Right hindlimb (tissue), 1 donor: ENCODE data around the gene AGPAT4.

Source experiments
- DNase-seq: peaks from one replicate; pipeline ENCODE4 v3.0.0-alpha.2; 2018

The AGPAT4 gene

DNA sequence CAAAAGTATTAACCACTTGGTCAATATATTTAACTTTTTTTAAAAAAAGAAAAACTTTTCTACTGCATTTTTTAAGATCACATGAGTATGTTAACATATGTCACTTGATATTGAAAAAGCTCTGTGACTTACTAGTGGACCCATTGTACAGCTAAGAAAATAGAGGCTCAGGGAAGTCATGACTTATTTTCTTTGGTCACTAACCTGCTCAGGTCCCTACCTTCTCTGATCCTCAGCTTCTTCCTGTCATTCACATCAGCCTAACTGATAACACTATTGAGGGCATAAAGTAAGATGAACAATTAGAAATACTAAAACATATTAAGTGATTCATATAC lies 19.8 kb downstream of the AGPAT4 start:
- DNase-seq, result no peak

DNA sequence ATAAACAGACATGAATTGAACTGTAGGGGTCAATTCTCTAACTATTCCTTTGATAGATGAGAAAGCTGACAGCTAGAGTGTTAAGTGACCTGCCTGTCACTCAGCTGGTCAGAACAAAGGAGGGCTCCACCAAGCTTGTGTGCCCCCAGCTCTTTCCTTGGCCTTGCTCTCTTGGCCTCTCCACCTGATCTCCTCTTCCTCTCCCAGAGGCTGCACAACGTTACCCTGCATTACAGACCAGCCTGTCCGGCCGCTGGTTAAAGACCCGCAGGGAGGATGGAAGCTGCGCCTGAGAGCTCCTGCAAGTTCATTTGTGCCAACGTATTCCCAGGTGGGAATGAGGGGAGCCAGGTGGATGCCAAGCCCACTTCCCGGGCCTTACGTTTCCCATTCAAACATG lies 22.5 kb downstream of the AGPAT4 start:
- no peak for DNase-seq

GRCh38 chr6:161249327-161249726 lies 24.5 kb downstream of the AGPAT4 start:
- DNase-seq, result no peak

DNA sequence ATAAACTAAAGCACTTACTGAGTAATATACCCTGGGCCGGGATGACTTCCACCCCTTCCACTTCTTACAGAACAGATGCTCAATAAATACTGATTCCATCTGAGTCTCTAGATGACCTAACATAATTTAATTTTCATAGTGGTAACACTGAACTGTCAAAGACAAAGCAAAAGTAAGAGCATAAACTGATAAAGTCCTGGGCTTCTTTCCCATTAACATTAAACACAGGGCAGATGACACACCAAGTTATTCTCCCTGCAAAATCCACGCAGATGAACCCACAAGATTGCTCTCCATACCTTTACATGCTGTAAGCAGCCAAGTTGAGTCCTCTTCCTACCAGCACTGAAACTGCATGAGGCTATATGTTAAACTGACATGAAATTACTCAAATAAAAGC lies 27.1 kb downstream of the AGPAT4 start:
- no peak for DNase-seq

GRCh38 chr6:161245363-161245762 lies 28.5 kb downstream of the AGPAT4 start:
- no peak for DNase-seq

DNA sequence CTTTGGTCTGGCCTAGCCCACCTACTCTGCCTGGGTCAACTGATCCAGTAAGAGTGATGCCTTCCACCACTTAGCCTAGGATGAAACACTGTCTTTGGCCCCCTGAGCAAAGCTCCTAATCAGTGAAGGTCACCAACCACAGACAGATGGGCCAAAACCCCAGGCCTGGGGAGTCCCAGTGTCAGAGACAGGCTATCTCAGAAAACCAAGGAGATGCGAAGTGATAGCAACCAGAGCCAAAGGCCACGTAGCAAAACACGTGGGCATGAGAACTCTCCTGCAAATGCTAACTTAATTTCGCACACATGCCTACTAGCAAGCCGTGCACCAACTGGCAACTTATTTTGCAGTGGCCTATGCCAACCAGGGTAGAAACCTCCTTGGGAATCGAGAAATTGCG lies 29.1 kb downstream of the AGPAT4 start:
- no peak for DNase-seq

DNA sequence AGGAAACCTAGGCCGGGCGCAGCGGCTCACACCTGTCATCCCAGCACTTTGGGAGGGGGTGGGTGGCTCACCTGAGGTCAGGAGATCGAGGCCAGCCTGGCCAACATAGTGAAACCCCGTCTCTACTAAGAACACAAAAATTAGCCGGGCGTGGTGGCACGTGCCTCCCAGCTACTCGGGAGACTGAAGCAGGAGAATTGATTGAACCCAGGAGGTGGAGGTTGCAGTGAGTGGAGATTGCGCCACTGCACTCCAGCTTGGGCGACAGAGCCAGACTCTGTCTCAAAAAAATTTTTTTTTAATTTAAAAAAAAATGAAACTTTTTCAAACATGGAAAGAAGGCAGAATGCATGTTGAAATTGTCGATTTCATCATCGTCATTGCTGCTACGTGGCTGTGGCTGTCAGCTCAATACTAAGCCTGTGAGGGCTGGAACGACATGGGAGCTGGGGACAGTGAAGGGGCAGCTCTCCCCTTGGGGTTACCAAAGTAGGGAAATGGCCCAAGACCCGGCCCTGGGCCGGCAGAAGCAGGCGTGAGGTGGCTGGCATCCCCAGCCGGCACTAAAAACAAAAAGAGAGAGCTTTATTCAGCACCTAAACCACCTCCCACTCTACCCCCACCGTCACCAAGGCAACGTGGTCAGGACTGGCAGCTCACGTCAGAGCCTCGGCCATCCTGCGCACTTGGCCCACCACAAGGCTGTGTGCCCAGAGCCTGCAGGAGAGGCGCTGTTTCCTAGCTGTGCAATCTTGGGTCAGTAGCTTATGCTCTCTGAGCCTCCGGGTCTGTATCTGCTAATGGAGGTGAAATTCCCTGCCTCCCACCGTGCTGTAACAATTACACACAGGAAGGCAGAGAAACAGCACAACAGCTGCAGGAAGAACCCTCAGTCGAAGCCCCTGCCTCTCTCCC lies 30.8 kb downstream of the AGPAT4 start:
- DNase-seq, result peak; percentile 64

DNA sequence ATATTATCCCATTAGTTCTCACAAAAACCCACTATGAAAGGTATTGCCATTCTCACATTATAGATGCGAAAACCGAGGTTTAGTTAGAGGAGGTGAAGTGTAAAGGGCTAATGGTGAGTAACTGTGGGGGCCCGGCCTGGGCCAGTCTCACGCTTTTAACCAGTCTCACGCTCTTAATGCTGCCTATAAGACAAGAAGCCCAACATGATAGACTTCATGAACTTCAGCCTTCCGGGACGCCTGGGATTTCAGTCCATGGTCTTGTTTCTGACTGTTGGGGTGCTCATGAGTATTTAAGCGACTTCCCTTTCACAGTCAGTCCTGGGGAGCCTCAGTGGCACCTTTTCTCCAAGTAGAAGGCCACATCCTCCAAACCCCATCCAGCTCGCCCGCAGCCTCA lies 31.7 kb downstream of the AGPAT4 start:
- DNase-seq, result no peak

DNA sequence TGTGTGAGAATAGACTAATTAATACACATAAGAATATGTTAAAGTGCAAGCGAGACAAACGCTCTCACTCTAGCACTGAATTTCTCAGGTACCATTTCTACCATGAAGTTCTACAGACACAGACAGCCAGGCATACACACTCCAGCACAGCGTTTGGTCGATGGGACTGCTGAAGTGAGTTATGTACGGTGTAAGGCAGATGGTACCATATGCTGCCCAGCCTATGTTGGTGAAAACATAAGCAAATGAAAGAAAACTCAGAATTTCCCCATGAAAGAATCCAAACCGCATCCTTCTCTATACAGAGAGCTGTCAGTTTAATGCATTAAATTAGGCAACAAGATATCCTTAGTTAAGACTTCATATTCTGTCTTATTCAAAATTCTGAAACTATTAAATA lies 34.9 kb downstream of the AGPAT4 start:
- no peak for DNase-seq

DNA sequence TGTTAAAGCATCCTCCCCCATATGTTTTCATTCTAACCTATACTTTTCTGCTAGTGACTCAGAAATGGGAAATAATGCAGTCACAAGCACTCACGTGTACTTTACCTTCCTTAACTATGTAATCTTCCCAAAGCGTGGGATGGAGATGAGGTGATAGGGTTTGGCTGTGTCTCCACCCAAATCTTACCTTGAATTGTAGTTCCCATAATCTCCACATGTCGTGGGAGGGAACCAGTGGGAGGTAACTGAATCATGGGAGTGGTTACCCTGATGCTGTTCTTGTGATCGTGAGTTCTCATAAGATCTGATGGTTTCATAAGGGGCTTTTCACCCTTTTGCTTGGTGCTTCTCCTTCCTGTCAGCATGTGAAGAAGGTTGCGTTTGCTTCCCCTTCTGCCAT lies 35.4 kb downstream of the AGPAT4 start:
- no peak for DNase-seq

DNA sequence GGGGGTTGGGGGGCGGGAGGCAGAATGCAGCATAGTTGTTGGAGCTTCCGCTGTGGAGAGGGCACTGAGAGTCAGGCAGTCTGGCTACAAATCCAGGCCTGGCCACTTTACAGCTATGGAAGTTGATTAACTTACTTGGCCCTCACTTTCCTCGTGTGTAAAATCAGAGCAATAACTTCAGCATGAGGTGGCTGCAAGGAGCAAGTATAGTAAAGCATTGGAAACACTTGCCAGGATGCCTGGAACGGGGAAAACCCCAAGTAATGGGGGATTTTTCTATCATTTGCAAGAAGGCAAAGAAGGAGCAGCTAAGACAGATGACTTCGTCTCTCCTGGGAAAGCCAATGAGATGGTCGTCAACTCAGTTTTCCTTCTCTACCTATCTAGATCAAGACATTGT lies 35.8 kb downstream of the AGPAT4 start:
- DNase-seq, result peak; percentile 51

DNA sequence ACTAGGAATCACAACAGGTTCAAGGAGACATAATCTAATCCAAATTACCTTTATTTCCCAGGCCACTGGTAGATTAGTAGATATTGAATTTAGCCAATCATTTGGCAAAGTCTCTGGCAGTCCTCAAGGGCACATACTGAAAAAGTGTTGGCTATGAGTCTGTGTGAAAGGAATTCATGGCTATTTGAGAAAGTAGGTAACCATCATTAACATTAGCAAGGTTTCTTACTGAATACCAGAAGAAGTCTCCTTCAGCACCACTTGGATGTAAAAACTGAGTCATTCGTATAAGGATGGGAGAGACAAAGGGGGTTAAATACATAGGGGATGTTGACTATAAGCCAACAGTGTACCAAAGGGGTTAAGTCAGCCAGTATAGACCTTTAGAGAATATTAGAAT lies 36.7 kb downstream of the AGPAT4 start:
- no peak for DNase-seq

- DNase-seq, result no peak
Measured at GRCh38 chr6:161235776-161236633, 37.9 kb downstream of the AGPAT4 start.

DNA sequence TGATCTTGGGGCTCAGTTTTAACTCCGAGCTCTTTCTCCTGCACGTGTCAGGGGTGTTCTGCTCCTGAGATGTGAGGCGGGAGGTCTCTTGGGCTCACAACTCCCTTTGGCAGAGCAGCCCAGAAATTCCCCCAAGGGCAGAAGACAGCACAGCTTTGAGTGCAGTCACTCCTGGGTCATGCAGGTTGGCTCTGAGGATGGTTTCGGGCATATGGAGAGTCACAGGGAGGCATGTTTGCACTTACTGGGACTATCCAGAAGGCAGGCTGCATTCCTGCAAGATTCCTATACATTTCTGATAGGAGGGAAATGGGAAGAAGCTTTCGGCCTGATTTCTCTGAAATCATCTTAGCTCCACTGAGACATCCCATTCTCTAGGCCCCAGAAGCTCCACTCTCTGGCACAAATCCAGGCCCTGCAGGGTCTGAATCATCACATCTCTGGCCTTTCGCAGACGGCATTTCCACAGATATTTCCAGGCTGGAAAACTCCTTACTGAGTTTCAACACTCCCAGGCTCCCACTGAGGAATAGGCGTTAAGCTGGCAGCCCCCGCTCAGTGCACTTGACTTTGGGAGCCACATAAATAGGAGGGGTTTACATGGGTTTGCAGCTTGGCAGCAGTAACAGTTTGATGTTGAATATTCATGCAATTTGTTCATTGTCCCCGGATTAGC lies 39.7 kb downstream of the AGPAT4 start:
- peak; percentile 54 for DNase-seq

DNA sequence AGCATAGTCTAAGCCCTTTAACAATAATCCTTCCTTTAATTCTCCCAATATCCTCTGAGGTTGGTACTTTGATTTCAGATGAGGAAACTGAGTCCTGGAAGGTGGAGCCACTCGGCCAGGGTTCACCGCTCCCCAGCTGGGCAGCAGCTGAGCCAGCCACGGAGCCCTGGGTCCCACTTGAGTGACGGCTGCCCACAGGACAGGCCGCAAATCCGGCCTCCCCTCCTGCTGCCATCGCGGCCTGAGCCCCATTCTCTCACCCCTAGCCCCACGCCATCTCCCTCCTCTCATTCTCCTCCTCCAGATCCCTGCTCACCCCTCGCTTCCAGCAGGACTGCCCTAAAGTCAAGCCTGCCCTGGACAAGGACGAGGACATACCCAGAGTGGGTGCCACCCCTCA lies 41.4 kb downstream of the AGPAT4 start:
- DNase-seq, result no peak

- DNase-seq, result no peak
Measured at GRCh38 chr6:161232010-161232409, 41.9 kb downstream of the AGPAT4 start.

DNA sequence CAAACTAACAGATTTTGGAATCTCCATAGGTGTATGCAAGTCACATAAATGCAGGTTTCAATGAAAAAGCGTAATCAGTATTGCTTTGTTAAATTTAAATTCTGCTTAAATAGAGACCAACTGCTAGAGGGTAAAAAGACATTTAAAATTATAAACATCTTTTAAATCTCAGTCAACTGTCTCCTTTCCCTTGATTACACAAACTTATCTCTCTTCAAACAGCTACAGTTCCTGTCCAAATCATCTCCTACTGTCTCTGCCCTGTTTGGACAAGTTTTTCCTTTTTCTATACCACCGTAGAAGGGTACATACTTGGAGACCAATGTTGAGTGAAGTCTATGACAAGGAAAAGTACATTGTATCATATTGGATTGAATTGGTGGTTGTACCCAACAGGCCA lies 43.5 kb downstream of the AGPAT4 start:
- no peak for DNase-seq

- DNase-seq, result no peak
Measured at GRCh38 chr6:161228921-161229591, 44.8 kb downstream of the AGPAT4 start.

DNA sequence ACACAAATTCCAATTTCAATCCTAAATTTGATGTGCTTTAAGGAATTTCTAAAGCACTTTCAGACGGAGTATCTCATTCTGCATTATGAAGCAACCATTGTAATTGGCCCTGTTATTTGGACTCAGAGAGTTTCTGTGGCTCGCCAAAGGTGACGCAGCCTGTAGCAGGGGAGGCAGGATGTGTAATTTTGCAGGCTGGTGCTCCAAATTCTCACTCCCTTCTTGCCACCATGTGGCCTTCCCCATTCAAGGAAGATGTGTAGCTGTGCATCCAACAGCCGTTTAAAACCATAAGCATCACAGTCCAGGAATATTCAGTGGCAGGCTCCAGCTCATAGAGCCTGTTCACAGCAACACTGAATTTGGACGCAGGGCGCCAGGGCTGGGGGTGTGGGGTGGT lies 45.8 kb downstream of the AGPAT4 start:
- DNase-seq, result no peak

DNA sequence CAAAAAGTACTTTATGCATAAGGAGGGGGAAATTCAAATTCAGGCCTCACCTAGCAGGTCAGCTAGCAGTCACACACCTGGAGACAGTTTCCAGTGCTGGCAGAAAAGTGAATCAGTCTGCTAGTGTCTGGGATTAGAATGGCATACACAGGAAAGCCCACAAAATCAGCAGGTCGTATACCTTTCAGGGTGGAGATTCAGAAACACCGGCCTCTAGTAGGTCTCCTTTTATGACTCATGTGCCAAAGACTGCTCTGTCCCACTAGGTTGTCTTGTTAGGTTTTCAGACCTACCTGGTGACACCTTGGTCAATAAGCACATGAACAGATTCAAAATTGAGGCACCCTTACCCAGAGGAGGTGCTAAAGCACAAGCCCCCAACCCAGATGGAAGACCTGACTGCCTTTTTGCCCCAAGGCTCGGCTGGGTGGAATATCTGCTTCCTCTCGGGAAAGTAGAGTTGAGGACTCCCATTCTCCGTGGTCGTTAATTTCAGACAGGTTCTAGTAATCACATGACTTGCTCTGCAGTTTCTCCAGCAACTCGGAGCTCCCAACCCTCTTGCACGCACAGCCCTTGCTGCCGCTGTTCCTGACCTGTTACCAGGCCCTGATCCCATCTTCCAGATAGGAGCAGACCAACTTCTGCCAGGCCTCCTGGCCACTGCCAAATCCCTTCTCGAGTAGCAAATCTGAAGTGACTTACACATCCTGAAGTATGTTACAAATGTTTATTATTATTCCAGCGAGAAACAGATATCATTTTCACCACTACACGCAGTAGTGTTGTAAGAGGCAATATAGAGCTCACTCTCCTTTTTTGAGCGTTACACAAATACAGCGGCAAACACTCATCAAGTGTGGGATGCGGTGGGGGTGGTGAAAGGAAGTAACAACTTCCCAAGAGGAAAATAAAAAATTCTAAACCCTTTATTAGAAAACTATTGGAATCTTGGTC lies 46.6 kb downstream of the AGPAT4 start:
- DNase-seq, result no peak
